GM19468 (cell line): ENCODE results near the gene ZCCHC8.
"Not testable (repeated sequence)": the region's sequence is repeated elsewhere in the genome, so short reads cannot be mapped to it uniquely, and the experiment has no call there.

ENCODE experiments used
- ATAC-seq: cut with Tn5 transposase; IDR thresholded peaks from one replicate; pipeline ENCODE4 v1.9.1; 2021; ENCODE audit warnings: mild to moderate bottlenecking, moderate library complexity, moderate number of reproducible peaks; ENCODE audit not compliant: unreplicated experiment; ENCODE audit errors: extremely low read depth

Gene ZCCHC8

DNA sequence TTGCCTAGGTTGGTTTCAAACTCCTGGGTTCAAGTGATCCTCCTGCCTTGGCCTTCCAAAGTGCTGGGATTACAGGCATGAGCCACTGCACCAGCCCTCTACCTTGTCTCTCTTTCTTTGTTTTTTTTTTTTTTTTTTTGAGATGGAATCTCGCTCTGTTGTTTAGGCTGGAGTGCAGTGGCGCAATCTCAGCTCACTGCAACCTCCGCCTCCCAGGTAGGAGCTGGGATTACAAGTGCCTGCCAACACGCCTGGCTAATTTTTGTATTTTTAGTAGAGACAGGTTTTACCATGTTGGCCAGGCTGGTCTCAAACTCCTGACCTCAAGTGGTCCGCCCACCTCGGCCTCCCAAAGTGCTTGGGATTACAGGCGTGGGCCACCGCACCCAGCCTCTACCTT lies 61.9 kb downstream of the ZCCHC8 start:
- not testable (repeated sequence) for ATAC-seq

DNA sequence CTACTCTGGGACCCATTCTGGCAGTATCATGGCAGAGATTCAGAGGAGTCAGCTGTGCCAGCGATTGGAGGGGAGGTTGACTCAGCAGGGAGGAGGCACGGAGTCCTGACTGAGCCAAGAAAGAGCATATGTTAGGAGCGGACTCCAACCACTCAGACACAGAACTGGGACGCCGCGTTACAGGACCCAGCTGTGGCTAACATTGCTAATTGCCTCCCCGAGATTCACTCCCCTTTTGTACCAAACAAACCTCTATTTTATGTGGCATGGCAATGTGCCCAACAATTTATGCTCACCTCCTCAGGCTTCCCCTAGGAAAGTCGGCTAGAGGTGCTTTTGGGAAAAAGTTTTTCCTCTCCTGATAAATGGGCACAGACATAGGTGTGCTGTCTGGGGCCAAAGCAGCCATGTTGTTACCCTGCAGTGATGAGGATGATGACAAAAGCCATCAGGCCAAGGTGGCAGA lies 63.0 kb downstream of the ZCCHC8 start:
- ATAC-seq: no peak

DNA sequence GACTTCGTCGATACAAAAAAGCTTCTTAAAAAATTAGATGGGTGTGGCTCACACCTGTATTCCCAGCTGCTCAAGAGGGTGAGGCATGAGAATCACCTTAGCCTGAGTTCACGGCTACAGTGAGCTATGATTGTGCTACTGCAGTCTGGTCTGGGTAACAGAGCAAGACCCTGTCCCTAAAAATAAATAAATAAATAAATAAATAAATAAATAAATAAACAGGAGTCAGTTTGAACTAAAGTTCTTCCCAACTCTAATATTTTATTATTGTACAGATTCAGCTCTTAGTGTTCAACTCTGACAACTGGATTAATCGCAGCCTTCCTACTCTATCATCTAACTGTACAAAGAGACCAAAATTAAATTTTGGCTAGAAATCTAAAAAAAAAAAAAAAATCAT lies 65.5 kb downstream of the ZCCHC8 start:
- no peak for ATAC-seq

DNA sequence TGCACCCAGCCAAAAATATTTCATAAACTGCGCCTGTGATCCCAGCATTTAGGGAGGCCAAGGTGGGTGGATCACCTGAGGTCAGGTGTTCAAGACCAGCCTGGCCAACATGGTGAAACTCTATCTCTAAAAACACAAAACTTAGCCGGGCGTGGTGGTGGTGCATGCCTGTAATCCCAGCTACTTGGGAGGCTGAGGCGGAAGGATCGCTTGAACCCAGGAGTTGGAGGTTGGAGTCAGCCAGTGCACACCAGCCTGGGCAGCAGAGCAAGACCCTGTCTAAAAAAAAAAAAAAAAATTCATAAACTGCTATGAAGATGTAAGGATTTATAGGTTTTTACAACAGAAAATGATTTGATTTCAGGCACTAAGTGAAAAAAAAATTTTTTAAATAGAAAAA lies 71.7 kb downstream of the ZCCHC8 start:
- not testable (repeated sequence) for ATAC-seq

DNA sequence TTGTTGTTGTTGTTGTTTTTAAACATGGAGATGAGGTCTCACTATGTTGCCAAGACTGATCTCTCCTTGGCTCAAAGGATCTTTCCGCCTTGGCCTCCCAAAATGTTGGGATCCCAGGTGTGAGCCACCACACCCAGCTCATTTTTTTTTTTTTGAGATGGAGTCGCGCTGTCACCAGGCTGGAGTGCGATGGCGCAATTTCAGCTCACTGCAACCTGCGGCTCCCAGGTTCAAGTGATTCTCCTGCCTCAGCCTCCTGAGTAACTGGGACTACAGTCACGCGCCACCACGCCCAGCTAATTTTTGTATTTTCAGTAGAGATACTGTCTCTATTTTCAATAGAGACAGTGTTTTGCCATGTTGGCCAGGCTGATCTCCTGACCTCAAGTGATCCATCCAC lies 73.3 kb downstream of the ZCCHC8 start:
- ATAC-seq: no peak

DNA sequence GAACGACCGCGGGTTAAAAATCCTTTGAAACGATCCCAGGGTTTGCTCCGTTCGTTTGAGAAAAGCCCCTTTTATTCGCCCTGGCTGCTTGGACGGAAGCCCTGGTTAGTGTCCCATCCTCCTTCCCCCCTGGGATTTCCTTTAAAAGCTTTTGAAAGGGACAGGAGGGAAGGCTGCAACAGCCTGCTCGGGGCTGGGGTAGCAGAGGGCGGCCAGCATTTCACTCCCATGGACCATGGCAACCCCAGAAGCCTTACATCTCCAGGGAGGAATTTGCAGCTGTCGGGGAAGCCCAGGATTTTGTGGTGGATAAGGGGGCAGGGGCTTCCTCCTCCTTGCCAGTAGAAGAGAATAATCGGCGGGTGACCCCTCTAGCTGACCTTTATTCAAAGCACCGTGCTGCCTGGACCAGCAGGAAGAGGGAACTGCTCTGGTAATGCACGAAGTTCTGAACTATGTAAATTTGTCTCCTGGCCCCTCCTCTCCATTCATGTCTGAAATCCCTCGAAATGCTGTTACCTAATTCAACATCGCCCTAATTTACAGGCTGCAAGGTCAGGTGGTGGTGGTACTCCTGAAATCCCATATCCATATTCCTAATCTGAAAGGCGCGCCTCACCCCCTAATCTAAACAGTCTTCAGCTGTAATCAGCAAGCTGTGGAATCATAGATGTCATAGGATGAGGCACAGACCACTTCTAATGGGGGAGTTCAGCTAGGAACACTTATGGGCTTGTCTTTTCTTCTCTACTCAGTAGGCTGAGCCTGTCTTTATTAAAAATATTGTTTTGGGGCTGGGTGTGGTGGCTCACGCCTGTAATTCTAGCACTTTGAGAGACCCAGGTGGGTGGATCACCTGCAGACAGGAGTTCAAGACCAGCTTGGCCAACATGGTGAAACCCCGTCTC lies 77.2 kb downstream of the ZCCHC8 start:
- ATAC-seq: no peak

DNA sequence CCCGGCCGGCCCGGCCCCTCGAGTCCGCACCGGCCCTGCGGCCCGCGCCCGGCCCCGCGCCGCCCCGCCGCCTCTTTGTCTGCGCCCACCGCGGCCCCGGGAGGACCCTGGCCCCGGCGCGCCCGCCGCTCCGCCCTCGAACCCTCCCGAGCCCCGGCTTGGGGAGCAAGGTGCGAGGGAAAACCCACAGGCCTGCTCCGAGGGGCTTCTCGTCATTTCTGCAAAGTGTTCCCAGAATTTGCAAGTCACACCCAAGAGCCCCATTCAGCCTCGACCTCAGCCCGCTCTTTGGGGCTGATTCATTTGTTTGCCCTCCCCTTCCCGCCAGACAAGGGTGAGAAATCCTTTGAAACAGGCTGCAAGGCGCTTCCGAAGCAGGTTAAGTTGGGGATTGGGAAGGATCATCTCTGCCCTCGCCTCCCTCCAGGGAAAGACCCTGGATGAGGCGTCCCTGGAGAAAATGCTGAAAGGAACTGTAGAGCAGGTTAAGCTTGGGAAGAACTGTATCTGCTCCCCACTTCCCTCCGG lies 77.9 kb downstream of the ZCCHC8 start:
- no peak for ATAC-seq

DNA sequence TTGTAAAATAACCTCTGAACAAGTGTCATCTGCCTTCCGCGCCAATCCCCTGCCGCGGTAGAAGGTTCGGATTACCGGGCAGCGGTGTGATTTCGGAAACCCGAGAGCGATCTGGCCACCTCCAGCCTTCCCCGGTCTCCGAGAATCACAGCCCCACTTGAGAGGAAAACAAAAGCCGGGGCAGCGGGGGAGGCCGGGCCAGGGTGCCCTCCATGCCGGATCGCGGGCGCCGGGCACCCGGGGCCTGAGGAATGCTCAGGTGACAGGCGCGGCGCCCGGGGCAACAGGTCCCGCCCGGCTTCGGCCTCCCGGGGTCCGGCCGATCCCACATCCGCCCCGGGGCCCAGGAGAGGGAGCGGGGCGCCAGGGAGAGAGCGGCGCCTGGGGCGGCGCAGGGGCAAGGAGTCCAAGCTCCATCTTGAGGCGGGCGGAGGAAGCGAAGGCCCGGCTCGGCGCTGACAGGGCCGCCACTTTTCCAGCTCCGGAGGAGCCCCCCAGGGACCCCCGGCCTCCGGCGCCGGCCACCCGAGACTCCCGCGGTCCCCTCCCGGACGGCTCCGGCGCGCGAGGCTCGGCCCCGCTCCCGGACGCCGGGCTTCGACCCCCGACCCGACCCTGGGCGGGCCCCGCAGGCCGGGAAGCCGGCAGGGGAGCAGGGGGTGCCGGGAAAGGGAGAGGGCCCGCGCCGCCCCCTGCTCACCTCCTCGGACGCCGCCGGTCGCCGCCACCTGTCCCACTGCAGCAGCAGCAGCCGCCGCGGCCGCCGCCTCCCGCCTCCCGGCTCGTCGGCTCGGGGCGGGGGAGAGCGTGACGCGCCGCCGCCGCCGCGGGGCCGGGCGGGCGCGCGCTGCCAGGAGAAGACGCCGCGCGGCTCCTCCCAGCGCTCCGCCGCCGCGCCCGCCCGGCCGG lies 78.7 kb downstream of the ZCCHC8 start, which contains the start of gene CLIP1:
CLIP1 (minus strand) TSS at position 849 of the 909 bp plus-strand sequence. CDS start 42,217 bp downstream, outside the sequence.
- ATAC-seq: peak; percentile 37
